ENCODE measurements around the gene MCC. TPM values are rescaled to one million over a fixed set of nuclear protein-coding genes. Genes with fewer than 3 reads are reported as not detected.

Gene MCC
- polyA plus RNA-seq, 1 donor (not counting 4 experiments of a cell fraction or from before 2014, with no cell fraction given): 24.6 TPM

GRCh38 chr5:113064806-113065205, 423.4 kb downstream of the MCC start:
- no peak overlapping the region for H3K4me2 ChIP-seq (ENCODE audit: control insufficient read depth, extremely low read depth, insufficient read depth, low read depth, low read length)
- H3K9me1 ChIP-seq (ENCODE audit: control insufficient read depth, extremely low read depth, insufficient read depth, low read length): peaks cover 6% of the 10 kb centered on the region
- DNase-seq (ENCODE audit: low read depth, low spot score) (no peak), FAIRE-seq (no peak)
- dilution Hi-C loops (cut with MboI; ENCODE audit: extremely low pct_ligation_motif_present, low sequenced_read_pairs): no loop called here
- no peaks in the 10 kb centered on the region for H3K27me3 ChIP-seq (ENCODE audit: control insufficient read depth, extremely low read depth, insufficient read depth, low read length)
- peaks cover 17% of the 10 kb centered on the region for H3K4me1 ChIP-seq (ENCODE audit: control insufficient read depth, extremely low read depth, insufficient read depth, low read length)
- no peak overlapping the region for H2AFZ ChIP-seq (ENCODE audit: control insufficient read depth, low read length)
- H3K27ac ChIP-seq (ENCODE audit: control insufficient read depth, insufficient read depth, low read length): no peak overlapping the region
- H3K79me2 ChIP-seq (ENCODE audit: control insufficient read depth, insufficient read depth, low read length): no peaks in the 10 kb centered on the region
- H4K20me1 ChIP-seq (ENCODE audit: control insufficient read depth, extremely low read depth, insufficient read depth, low read length): no peaks in the 10 kb centered on the region
- peaks cover 18 to 28% of the 10 kb centered on the region in 2 experiments for H3K36me3 ChIP-seq (ENCODE audit: control insufficient read depth in 2 of 2, extremely low read depth in 1 of 2, insufficient read depth in 2 of 2, low read length in 2 of 2)
- TF ChIP-seq EZH2 (IDR thresholded peaks at IDR 0.05; ENCODE audit: low read length) (no peak), CTCF (optimal IDR thresholded peaks at IDR 0.05 in 1 of 3, IDR thresholded peaks at IDR 0.05 in 1 of 3, conservative IDR thresholded peaks at IDR 0.05 in 1 of 3; ENCODE audit: extremely low read depth in 1 of 3, insufficient read depth in 2 of 3, low read length in 3 of 3) (no peak)
- H3K9ac ChIP-seq (ENCODE audit: control insufficient read depth, extremely low read depth, insufficient read depth, low read length): no peak overlapping the region
- H3K4me3 ChIP-seq (ENCODE audit: control insufficient read depth in 2 of 3, extremely low read depth in 1 of 3, insufficient read depth in 2 of 3, low read depth in 1 of 3, low read length in 3 of 3): no peak overlapping the region
- no peaks in the 10 kb centered on the region for H3K9me3 ChIP-seq (ENCODE audit: control insufficient read depth, low read depth, low read length)

GRCh38 chr5:113063927-113064326, 424.3 kb downstream of the MCC start:
- DNase-seq (ENCODE audit: low read depth, low spot score): no peak
- Histone ChIP-seq H3K79me2 (ENCODE audit: control insufficient read depth, insufficient read depth, low read length) (no peaks in the 10 kb centered on the region), H3K27me3 (ENCODE audit: control insufficient read depth, extremely low read depth, insufficient read depth, low read length) (no peaks in the 10 kb centered on the region), H3K4me1 (ENCODE audit: control insufficient read depth, extremely low read depth, insufficient read depth, low read length) (peaks cover 17% of the 10 kb centered on the region), H3K9me3 (ENCODE audit: control insufficient read depth, low read depth, low read length) (no peaks in the 10 kb centered on the region), H3K27ac (ENCODE audit: control insufficient read depth, insufficient read depth, low read length) (no peak overlapping the region), H3K9me1 (ENCODE audit: control insufficient read depth, extremely low read depth, insufficient read depth, low read length) (peaks cover 6% of the 10 kb centered on the region), H3K4me2 (ENCODE audit: control insufficient read depth, extremely low read depth, insufficient read depth, low read depth, low read length) (no peak overlapping the region), H3K4me3 (ENCODE audit: control insufficient read depth in 2 of 3, extremely low read depth in 1 of 3, insufficient read depth in 2 of 3, low read depth in 1 of 3, low read length in 3 of 3) (no peak overlapping the region), H4K20me1 (ENCODE audit: control insufficient read depth, extremely low read depth, insufficient read depth, low read length) (no peaks in the 10 kb centered on the region), H2AFZ (ENCODE audit: control insufficient read depth, low read length) (no peak overlapping the region), H3K36me3 (ENCODE audit: control insufficient read depth in 2 of 2, extremely low read depth in 1 of 2, insufficient read depth in 2 of 2, low read length in 2 of 2) (peaks cover 25 to 34% of the 10 kb centered on the region in 2 experiments), H3K9ac (ENCODE audit: control insufficient read depth, extremely low read depth, insufficient read depth, low read length) (no peak overlapping the region)
- no peak for TF ChIP-seq CTCF (optimal IDR thresholded peaks at IDR 0.05 in 1 of 3, IDR thresholded peaks at IDR 0.05 in 1 of 3, conservative IDR thresholded peaks at IDR 0.05 in 1 of 3; ENCODE audit: extremely low read depth in 1 of 3, insufficient read depth in 2 of 3, low read length in 3 of 3)
- TF ChIP-seq EZH2 (IDR thresholded peaks at IDR 0.05; ENCODE audit: low read length): no peak
- no peak for FAIRE-seq
- dilution Hi-C loops (cut with MboI; ENCODE audit: extremely low pct_ligation_motif_present, low sequenced_read_pairs): no loop called here
